Stimulated activated CD4-positive, alpha-beta T cell treated with anti-CD3 and anti-CD28 coated beads, TNF-alpha, amount 100 ng/mL, for 4 hours (primary cell): ENCODE measurements around the gene SEMA3C.

Source experiments
- DNase-seq, 3 experiments: peaks; one replicate each; pipeline ENCODE4 v3.0.0-alpha.2; 2020; ENCODE audit warnings: low read depth in 3 of 3

The SEMA3C gene

DNA sequence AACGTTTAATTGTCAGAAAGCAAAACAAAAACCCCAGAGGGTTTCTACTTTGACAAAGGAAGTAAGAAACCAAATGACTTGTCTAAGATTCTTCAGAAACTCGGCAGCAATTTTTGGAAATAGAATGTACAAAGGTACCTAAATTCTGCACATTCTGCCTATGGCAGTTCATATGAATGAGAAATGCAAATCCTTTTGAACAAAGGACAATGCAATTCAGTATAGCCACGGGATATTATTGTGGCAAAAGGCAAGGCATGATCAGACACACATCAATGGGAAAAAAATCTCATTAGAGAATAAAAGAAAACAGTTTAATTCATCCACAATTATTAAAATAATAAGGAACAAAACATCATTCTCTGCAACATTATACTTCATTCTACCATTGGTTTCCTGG, 93.4 kb downstream of the SEMA3C start:
- no peak for DNase-seq

DNA sequence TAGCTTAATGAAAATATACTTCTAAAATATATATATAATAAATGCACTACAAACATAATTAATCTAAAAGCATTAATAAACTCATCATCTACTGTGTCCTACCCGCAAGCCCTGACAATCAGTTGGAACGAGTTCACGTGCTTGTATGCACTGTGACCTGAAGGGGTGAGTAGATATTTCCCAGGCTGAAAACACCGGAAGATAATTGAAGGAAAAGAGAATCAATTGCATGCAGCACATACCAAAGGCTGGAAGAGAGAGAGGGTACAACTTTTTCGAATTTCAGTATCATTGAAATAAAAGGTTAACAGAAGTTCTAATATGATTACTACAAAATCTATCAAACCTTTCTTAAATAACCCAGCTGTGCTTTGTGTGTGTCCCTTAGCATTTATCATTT, 94.6 kb downstream of the SEMA3C start:
- DNase-seq, result no peak

DNA sequence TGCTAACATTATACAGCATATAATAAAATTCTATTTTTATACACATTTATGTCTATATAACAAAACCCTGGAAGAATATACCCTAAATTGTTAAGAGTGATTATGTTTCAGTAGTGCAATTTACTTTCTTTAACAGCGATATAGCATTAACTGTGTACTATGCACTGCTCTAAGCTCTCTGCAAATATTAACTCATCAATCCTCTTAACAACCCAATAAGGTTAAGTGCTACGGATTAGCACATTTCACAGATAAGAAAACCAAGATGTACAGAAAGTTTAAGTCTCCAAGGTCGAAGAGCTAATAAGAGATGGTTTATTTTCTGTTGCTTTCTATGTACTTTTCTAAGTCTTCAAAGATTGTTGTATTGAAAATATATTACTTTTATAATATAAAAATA, 95.8 kb downstream of the SEMA3C start:
- no peak for DNase-seq

DNA sequence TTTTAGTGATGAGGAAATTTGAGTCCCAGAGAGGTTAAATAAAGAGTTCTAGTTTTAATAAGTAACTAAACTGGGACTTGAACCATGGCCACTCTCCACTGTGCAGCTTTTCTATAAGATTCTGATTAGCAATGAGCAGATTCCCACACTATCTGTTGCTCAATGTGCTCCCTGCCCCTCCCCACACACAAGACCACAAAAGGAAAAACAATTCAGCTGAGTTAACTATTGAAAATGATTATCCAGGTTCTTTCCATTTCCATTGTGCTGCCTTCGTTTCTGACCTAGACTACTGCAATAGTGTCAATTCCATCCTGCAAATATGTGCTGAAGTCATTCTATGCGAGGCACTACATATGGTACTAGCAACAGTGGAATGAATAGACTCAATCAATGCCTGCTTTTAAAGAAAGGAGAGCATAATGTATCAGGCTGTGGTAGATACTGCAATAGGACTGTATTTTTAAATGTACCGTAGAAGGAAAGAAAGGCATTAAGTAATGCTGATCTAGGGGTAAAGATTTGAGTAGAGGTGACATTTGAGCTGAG, 97.0 kb downstream of the SEMA3C start:
- DNase-seq, result no peak

DNA sequence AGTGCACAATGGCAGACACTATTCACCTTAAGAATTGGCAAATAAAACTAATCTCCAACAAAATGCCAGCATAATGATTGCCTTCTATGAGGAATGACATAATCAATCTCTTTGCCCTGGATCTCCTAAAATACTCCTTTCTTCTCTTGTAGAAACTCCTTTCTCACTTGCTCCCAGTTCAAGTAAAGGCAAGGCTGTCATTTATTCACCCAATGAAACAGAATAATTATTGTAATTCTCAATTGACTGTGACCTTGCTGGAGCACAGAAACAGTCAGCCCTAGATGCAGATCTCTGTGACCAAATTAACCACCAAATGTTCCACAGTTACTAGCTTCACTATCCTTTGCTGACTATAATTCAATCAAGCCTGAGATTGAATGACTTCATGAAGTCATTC, 99.3 kb downstream of the SEMA3C start:
- no peak for DNase-seq

DNA sequence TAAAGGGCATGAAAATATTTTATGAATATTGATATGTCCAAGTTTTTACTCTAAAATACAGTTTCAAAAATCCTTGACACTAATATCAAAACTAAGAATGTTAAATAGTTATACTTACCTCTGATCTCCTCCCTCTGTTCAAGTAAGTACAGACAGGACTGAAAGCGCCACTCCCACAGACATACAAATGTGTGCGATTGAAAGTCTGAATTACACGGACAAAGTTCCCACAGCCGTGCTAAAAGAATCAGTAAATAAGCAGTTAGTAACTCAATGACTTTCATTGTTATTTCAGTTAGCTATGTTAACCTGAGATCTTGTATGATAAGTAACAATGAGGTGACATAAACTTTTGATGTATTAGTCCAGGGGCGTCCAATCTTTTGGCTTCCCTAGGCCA, 100.7 kb downstream of the SEMA3C start:
- no peak for DNase-seq

DNA sequence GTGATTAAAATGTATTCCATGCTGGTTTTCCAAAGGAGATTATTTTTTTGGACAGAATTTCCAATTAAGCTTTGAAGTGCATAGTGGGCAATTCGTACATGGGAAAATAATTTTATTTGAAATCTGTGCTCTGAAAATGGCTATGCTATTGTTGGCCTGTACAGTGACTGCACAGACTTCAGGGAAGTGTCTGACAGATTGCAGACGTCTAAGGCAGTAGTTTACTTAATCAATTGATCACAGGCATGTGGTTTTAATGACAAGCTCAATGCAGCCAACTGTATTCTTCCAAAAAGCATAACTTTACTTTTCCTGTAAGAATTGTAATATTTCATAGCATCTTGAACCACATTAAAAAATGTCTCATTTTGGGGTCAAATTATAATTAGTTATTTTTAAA, 102.0 kb downstream of the SEMA3C start:
- no peak for DNase-seq

DNA sequence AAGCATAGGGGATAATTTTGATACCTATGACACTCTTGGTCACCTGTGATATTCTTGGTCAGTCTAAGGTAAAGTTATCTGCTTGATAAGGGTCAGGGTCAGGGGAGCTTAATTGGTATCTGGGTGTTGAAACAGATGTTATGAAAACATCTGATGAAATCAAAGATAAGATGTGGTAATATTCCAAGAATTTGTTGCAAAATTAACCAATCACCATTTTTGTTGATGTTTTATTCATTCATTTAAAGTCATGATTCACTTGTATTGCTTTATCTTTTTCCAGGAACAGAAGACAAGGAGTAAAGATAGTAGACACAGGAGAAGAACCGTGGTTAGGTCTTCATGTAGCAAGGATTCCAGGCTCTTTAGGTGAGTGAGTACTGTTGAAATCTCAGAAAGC, 103.1 kb downstream of the SEMA3C start:
- DNase-seq, result no peak

DNA sequence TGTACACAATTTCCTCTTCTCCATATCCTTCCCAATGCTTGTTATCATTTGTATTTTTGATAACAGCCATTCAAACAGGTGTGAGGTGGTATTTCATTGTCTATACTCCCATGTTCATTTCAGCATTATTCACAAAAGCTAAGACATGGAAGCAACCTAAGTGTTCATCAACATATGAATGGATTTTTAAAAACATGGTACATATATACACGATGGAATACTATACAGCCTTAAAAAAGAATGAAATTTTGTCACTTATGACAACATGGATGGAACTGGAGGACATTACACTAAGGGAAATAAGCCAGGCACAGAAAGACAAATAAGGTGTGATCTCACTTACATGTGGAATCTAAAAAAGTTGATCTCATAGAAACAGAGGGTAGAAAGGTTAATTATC, 109.3 kb downstream of the SEMA3C start:
- no peak for DNase-seq

DNA sequence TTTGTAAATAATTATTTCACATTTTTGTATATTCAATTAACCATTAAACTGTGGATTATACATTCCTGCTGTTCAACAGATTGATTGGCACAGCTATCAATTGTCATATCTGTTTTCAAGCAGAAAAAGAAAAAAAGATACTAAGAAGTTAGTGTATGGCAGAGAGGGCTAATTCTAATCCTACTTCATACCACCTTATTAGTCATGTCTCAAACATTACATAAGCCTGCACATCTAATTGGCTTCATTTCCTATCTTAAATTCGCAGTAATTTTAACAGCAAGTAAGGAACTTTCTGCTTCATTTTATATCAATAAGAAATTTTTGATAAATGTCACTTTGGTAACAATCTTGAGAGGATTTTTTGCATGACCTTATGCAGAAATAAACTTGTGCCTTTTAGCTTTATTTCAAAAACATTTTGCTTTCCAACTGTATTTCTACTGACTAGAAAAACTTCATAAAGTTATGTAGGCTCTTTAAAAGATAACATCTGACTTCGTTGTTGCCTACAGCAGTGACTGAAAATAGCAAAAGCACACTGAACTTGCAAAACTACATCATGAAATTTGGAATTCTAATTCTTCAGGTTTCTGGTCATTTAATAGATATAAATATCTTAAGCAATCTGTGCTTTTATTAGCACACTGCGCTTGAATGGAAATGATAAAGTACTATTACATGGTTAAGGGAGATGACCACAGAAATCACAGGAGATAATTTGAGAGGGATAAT, 111.5 kb downstream of the SEMA3C start:
- no peak for DNase-seq

DNA sequence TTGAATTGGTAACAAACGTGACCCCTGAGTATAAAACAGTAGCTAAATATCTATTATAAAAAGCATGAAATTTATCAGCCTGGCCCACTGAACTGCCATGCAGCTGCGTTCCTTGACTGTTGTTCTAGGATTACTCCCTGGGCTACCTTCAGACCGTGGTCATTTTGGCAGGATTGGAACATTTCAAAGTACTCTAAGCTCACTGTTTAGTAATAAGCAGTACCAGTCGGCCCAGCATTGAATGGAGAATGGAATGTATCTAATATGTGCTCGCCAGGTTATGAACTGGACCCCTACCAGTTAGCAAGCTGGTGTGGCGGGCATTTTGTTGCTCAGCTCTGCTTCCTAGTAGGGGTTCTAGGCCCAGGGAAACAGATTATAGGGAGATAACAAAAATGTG, 112.2 kb downstream of the SEMA3C start:
- DNase-seq, result no peak

DNA sequence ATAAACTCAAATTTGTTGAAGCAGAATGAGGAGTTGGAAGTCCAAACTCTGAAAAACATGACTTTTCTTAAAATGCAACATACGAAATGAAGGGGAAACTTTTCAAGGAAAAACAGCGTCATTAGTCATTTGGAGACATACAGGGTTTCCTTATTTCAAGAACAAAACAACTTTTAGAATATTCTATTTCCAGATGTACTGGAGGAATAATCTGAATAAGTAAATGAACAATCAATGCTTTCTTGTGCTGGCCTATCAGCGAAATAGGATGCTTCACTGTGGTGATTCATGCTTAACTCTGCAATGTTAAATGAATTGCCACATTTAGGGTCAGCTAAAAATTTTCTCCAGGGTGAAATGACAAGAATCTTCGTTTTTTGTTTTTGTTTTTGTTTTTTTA, 114.3 kb downstream of the SEMA3C start:
- DNase-seq, result no peak

DNA sequence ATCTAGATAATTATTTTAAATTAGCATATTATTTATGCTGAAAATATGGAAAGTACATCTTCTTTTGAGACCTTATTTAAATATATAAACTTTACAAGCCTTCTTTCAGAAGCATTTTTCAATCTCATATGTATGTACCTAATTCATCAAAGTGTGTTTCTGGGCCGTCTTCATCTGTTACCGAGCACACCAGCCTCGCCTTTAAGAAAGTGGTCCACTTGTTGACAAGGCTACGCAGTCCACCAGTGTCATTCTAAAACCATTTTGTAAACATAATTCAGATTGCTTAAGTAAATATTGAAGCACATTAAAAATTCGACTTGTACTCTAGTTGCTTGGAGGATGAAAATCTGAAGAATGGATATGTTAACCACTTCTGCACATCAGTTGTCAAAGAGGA, 116.3 kb downstream of the SEMA3C start:
- no peak for DNase-seq

DNA sequence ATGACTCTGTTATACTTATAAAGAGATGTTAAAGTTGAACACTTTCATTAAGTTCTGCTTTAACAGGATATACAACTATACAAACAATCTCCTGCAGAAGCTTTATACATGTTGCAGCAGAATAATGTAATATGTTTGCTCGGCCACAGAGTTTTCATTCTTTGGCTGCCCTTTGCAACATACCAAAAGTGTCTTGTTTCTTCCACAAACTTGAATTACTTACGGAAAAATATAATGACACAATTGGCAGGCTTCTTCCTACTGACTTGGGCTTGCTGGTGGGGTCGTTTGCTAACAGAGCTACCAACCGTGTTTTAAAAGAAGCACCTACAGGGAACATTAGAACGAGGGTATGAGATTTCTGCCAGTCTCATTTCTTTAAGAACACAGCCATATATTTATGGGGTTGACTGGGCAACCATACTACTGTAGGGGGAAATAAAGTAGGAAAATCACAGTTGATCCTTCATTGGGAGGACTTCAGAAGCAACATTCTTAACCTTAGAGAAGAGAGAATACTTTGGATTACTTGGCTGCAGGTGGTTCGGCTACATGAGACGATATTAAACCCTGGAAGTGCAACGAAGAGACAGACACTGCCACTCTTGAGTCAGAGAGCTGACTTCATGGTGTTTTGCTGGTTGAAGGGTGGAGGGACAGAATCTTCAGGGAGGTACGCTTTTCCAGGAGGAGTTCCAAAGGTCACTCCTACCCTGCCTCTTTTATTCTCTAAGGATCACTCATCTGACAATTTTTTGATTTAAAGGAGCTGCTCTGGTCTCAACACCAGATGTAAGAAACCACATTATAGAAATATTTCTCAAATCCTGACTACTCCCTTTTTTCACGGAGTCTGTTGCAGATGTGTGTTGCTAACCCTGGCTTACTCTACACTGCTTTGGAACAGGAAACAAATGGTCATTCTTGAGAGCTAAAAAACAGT, 123.9 kb downstream of the SEMA3C start:
- DNase-seq, result no peak

DNA sequence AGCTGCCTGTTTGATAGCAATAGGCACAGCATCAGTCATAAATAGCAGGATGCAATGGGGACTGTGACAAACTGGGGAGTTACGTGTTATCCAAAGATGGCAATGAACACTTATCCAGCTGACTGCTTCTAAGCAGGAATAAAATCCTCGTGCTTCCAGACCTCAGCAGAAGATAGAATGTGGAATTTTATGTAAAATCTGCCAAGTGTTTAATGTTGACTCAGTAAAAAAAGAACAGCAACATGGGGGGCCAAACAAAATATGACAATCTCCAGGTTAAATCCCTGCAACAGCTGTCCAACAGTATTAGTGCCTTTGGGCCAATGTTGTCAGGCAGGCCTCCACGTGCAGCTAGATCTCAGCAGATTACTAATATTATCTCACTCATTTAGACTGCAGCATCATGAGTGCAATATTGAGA, 127.3 kb downstream of the SEMA3C start:
- DNase-seq, result no peak

DNA sequence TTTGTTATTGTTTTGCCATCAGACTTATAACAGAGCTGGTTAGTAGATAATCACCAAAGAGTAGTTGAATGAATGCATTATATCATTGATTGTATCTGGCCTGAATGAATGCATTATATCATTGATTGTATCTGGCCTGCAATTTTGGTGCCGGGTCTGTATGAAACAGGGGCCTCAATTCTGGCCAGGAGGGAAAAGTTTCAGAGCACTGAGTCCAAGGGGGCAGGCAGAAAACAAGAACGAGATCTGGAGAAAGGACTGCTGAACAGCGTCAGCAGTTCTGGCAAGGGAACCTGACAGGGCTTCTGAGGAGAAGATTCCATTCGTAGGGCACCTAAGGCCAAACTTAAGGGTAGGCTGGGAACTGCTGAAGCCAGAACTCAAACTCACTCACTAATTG, 128.0 kb downstream of the SEMA3C start:
- DNase-seq, result no peak

DNA sequence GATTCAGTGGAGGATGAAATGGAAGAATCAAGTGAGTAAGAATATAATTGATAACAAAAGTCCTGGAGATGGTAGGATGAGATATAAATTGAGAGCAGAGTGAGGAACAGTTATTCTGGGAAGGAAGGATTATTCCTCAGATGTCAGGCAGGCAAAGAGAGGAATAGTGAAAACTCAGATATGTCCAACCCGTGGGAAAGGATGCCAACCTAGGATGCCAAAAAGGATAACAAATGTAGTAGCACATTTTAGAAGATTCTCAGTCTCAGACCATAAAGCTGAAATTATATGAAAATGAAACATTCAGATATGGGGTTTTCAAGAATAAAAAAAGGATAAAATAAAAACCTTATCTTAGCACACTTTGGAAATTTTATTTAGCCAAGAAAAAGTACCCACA, 131.1 kb downstream of the SEMA3C start:
- DNase-seq, result no peak

DNA sequence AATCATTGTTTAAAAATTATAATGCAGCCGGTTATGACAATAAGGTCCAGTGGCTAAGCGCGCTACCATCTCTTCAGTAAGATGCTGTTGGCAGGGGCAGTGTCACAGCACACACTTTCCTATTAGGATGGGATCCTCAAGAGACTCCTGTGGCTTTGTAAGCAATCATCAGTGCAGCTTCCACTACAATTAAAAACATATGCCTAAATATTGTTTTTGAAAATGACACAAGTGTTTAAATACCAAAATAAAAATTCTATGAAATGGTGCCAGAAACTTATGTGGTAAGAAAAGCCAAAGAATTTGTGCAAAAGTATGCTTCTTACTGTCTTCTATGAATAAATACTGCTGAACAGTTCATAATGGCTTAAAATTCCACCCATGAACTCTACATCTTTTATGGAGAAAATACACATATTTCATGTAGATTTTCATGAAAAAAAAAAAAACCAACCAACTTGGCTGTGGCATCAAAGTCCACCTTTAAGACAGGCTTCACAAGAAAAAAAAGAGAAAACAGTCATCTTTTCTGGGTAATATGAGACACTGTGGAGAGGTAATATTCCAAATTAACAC, 132.8 kb downstream of the SEMA3C start:
- DNase-seq, result no peak

DNA sequence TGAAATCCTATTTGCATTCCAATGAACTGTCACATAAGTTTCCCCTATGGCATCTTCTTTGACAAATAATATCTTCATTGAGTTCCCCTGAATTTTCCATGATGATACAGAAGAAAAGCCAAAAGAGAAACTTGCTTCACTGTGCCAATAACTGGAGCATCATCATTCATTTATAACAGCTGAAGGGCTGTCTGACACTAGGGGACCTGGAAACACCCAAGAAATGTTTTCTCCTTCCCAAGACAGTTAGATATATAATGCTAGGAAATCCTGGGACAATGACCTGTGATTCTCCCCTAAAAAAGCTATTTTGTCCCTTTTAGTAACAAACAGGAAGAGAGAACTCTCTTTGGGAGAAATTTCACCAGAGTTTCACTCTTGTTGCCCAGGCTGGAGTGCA, 133.6 kb downstream of the SEMA3C start:
- no peak for DNase-seq

DNA sequence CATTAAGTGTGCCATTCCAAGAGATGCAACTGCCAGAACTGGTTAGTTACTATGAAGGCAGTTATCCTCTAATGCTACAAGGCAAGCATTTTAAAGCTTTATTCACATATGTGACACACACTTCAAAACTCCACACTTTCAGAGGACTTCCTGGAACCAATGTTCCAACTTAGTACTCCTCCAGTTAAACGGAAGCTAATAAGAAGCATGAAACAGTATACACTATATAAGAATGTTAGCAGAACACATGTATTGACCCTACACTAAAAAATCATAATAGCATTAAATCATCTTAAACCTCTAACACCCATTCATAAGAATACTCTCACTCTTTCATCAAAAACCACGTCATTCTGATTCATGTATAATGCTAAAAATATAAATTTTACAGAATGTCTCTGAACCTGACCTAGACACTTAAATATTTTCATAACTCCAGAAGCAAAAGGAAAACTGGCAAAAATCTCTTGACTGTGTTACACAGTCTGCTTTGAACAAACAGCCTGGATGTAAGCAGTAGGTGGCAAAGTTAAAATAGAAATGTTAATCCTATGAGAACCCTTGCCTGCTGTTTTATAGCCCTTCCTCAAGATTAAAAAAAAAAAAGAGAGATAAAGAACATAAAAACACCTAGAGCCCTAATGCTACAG, 135.0 kb downstream of the SEMA3C start:
- DNase-seq, result no peak

DNA sequence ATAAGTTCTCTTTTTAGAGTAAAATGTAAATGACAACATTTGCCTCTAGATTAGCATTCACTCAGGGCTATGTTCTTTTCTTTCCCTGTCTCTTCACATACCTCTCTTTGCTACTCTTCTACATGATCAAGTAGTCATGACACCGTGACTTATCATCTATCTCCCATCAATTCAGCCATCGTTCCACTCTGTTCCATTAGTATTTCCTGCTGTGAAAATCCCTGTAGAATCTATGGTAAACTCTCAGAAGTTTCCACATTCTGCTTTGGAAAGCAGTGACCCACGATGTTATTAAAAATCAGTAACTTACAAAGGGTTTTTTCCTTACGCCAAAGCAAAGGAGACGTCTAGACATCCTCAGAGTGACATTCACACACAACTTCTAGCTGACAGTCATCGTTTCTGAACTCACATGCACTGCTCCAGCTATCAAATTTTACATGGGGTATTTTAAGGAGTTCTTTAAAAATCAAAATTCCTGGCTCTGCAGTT, 135.6 kb downstream of the SEMA3C start:
- DNase-seq, result no peak

DNA sequence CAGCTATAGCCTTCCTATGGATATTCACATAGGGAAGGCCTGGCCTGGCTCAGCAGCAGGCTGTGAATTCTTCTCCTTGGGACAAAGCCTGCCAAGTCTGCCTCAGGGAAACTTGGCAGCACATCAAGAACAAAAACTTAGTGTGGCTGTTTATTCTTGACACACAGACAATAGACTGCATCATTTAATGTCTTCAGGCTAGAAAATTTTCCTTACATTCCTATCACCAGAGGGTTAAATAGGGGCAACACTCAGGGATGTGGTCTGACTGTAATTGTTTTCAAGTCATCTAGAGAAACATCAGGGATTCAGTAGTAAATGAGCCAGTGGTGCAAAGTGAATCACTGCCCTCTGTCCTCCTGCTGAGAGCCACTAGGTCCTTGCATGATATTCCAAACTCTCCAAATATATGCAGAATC, 137.3 kb downstream of the SEMA3C start:
- no peak for DNase-seq
